OCI-LY7 (cell line): ENCODE measurements around the gene ABCA13. TPM values are rescaled to one million over a fixed set of nuclear protein-coding genes. Genes with fewer than 3 reads are reported as not detected.

Source experiments
- BruUV-seq: library from RNA; stranded (reverse); fragments of 400-500 nt; replicated peaks from 2 replicates; lab custom pipeline; 2021; lab: Mats Ljungman, UMichigan
- CTCF ChIA-PET: fragments of 300-600 bp; sonication (Branson Sonifier 250); formaldehyde crosslinking; loops from one replicate; lab custom pipeline; 2022; ENCODE audit warnings: antibody characterized with exemption; ENCODE audit not compliant: unreplicated experiment; lab: Charles Lee
- POLR2A ChIA-PET: fragments of 300-600 bp; sonication (Branson Sonifier 250); formaldehyde crosslinking; loops from one replicate; lab custom pipeline; 2022; ENCODE audit warnings: antibody characterized with exemption; lab: Charles Lee
- DNase-seq: peaks from one replicate; pipeline ENCODE4 v3.0.0-alpha.2; 2015; ENCODE audit warnings: low spot score
- H2AFZ ChIP-seq: fragments of 200-600 bp; sonication (generic), shearing (Covaris generic); 2 replicates; pipeline ENCODE4 v1.6.1; 2014; ENCODE audit warnings: mild to moderate bottlenecking, antibody characterized with exemption, low read length, moderate library complexity
- H3K27ac ChIP-seq: fragments of 200-600 bp; sonication (generic); 2 replicates; pipeline ENCODE4 v1.5.1; 2014; ENCODE audit warnings: mixed run types, low read depth, mild to moderate bottlenecking, moderate library complexity, low read length, inconsistent platforms; ENCODE audit not compliant: poor library complexity, severe bottlenecking
- H3K36me3 ChIP-seq: fragments of 200-600 bp; sonication (generic); 2 replicates; pipeline ENCODE4 v1.6.1; 2014; ENCODE audit warnings: mild to moderate bottlenecking, antibody characterized with exemption, low read length, moderate library complexity, mixed read lengths; ENCODE audit not compliant: insufficient read depth
- H3K4me1 ChIP-seq: fragments of 200-600 bp; sonication (generic); 2 replicates; pipeline ENCODE4 v1.5.1; 2014; ENCODE audit warnings: mild to moderate bottlenecking, low read length; ENCODE audit not compliant: insufficient read depth, poor library complexity, severe bottlenecking
- H3K4me2 ChIP-seq: fragments of 200-600 bp; sonication (generic); 2 replicates; pipeline ENCODE4 v1.6.1; 2014; ENCODE audit warnings: mild to moderate bottlenecking, low read length
- H3K4me3 ChIP-seq: fragments of 200-600 bp; sonication (generic); 2 replicates; pipeline ENCODE4 v1.5.1; 2014; ENCODE audit warnings: mild to moderate bottlenecking, low read depth, low read length; ENCODE audit not compliant: poor library complexity, severe bottlenecking
- H3K79me2 ChIP-seq: fragments of 200-600 bp; sonication (generic); 2 replicates; pipeline ENCODE4 v1.6.1; 2016; ENCODE audit warnings: low read depth, mild to moderate bottlenecking, low read length, moderate library complexity, mixed read lengths; ENCODE audit not compliant: insufficient read depth
- H3K9me2 ChIP-seq: fragments of 200-600 bp; sonication (generic); 2 replicates; pipeline ENCODE4 v1.6.1; 2016; ENCODE audit warnings: mild to moderate bottlenecking, low read length, mixed read lengths; ENCODE audit not compliant: insufficient read depth
- H3K9me3 ChIP-seq: fragments of 200-600 bp; sonication (generic); 2 replicates; pipeline ENCODE4 v1.6.1; 2014; ENCODE audit warnings: mild to moderate bottlenecking, mixed run types, low read length, mixed read lengths
- H4K20me1 ChIP-seq: fragments of 200-600 bp; sonication (generic); 2 replicates; pipeline ENCODE4 v1.6.1; 2014; ENCODE audit warnings: mild to moderate bottlenecking, antibody characterized with exemption, low read length, moderate library complexity, mixed read lengths; ENCODE audit not compliant: insufficient read depth
- EZH2phosphoT487 ChIP-seq: fragments of 200-600 bp; sonication (generic); IDR thresholded peaks from 2 replicates; pipeline ENCODE4 v1.6.1; 2018; ENCODE audit warnings: low read depth, borderline replicate concordance, mild to moderate bottlenecking, mixed run types, antibody characterized with exemption, low read length, moderate library complexity, mixed read lengths
- intact Hi-C: fragments of 100-400 bp; cut with micrococcal nuclease; formaldehyde crosslinking; loops from one replicate; pipeline ENCODE4 v1.10.0; 2022; ENCODE audit not compliant: unreplicated experiment
- total RNA-seq, 2 experiments: library from RNA; depleted of rRNA in 1 of 2; stranded (reverse); fragments of >200 nt in 1 of 2; shearing (Covaris generic) in 1 of 2; gene quantifications; 2 replicates each; pipeline ENCODE4 v1.2.3, GENCODE V29; 2014 to 2022
- TF ChIP-seq, protein P1 (sequence below): fragments of 200-600 bp; sonication (generic); conservative IDR thresholded peaks from 2 replicates; pipeline ENCODE4 v1.5.1; 2014; ENCODE audit warnings: mild to moderate bottlenecking, antibody characterized with exemption, low read length, moderate library complexity, mixed read lengths

Gene ABCA13
- total RNA-seq, 2 experiments from 2014 or later = not detected

DNA sequence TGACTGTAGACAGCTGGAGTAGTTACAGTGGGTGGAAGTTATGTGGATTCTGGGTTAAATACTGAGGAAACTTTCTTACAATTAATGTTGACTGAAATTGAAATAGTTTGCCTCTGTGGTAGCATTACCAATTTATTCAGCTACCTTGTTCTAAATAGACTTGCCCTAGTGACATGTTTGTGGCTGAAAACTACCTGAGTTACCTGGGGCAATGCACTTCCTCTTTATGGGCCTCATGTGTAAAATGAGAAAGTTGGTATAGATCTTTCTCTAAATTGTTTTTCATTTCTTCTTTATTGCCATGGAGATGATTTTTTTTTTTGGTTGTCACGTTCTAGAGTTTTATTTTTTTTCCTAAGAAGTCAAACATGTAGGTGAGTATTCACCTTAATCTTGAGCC, 500.4 kb downstream of the ABCA13 start:
- BruUV-seq = no TSS peak
- POLR2A ChIA-PET = no interaction called here

DNA sequence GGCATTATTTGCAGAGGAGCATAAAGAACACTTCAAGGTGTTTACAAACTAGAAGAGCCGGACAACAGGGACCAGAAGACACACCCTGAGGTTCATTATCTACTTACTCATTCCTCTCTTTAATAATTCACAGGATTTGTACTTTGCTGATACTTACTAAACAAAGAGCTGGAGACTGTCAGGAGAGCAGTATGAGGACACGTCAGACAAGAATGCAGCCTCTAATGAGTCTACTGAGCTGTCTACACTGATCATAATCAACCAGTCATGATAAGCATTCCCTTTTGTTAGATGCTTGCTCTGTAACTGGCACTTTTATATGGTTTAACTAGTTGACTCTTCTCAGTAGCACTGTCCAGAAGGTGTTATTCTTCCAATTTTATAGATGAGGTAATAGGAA, 509.7 kb downstream of the ABCA13 start:
- intact Hi-C loops = no loop called here

More for the DNA sequence above, 500.4 kb downstream of the ABCA13 start:
- Histone ChIP-seq H3K9me3 (no peaks in the 10 kb centered on the region), H3K36me3 (no peaks in the 10 kb centered on the region), H3K27ac (no peak overlapping the region), H3K4me3 (no peak overlapping the region), H3K4me1 (no peaks in the 10 kb centered on the region), H2AFZ (no peak overlapping the region), H3K9me2 (no peaks in the 10 kb centered on the region), H4K20me1 (no peaks in the 10 kb centered on the region), H3K79me2 (no peaks in the 10 kb centered on the region), H3K4me2 (no peak overlapping the region)
- no peak for TF ChIP-seq EZH2phosphoT487
- TF ChIP-seq, protein P1, sequence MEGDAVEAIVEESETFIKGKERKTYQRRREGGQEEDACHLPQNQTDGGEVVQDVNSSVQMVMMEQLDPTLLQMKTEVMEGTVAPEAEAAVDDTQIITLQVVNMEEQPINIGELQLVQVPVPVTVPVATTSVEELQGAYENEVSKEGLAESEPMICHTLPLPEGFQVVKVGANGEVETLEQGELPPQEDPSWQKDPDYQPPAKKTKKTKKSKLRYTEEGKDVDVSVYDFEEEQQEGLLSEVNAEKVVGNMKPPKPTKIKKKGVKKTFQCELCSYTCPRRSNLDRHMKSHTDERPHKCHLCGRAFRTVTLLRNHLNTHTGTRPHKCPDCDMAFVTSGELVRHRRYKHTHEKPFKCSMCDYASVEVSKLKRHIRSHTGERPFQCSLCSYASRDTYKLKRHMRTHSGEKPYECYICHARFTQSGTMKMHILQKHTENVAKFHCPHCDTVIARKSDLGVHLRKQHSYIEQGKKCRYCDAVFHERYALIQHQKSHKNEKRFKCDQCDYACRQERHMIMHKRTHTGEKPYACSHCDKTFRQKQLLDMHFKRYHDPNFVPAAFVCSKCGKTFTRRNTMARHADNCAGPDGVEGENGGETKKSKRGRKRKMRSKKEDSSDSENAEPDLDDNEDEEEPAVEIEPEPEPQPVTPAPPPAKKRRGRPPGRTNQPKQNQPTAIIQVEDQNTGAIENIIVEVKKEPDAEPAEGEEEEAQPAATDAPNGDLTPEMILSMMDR = no peak
- DNase-seq = no peak
- intact Hi-C loops = no loop called here
- CTCF ChIA-PET = no interaction called here

DNA sequence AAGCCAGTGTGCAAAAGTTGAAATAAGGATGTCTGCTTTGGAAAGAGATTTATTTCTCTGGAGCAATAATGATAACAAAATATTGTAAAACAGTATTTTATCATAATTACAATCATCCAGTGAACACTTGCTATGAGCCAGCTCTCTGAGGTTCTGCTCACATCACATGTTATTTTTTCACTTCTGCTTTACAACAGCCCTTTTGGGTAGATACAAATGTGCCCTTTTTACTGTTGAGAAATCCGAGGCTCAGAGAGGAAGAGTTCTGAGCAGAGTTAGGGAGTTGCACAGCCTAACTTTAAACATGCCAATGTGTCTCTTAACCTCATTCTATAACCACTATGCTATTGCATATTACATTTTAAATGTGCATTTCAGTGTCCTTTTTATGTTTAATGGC, 520.5 kb downstream of the ABCA13 start:
- Histone ChIP-seq H3K4me1 (no peaks in the 10 kb centered on the region), H3K4me3 (no peak overlapping the region), H3K9me2 (no peaks in the 10 kb centered on the region), H3K4me2 (no peak overlapping the region), H3K36me3 (no peaks in the 10 kb centered on the region), H3K9me3 (no peaks in the 10 kb centered on the region), H4K20me1 (no peaks in the 10 kb centered on the region), H2AFZ (no peak overlapping the region), H3K27ac (no peak overlapping the region), H3K79me2 (no peaks in the 10 kb centered on the region)
- intact Hi-C loops = no loop called here
- no peak for DNase-seq
- TF ChIP-seq EZH2phosphoT487 = no peak
- TF ChIP-seq, protein P1 = no peak
- no TSS peak for BruUV-seq
- POLR2A ChIA-PET = no interaction called here
- CTCF ChIA-PET = no interaction called here

More for the DNA sequence above, 509.7 kb downstream of the ABCA13 start:
- ChIA-PET CTCF (no interaction called here), POLR2A (no interaction called here)
- no peaks in the 10 kb centered on the region for H3K79me2 ChIP-seq
- no peak overlapping the region for H3K4me3 ChIP-seq
- no peak overlapping the region for H2AFZ ChIP-seq
- no peaks in the 10 kb centered on the region for H3K4me1 ChIP-seq
- no peak for TF ChIP-seq EZH2phosphoT487
- TF ChIP-seq, protein P1 = no peak
- no peak for DNase-seq
- BruUV-seq = no TSS peak
- no peak overlapping the region for H3K27ac ChIP-seq
- H3K9me3 ChIP-seq = no peaks in the 10 kb centered on the region
- no peaks in the 10 kb centered on the region for H3K9me2 ChIP-seq
- H3K4me2 ChIP-seq = no peak overlapping the region
- no peaks in the 10 kb centered on the region for H3K36me3 ChIP-seq
- no peaks in the 10 kb centered on the region for H4K20me1 ChIP-seq

Other genes starting within 250 kb of the ABCA13 start
- gene PKD1L1, start 223.0 kb upstream of the ABCA13 start, total RNA-seq (2014; rRNA removed; shearing (Covaris generic)) = 0.19 and 0.26 TPM in 2 replicates
- 0.63 TPM in 2 replicates for gene PKD1L1, start 223.0 kb upstream of the ABCA13 start, total RNA-seq (2022)
- gene HUS1, start 191.8 kb upstream of the ABCA13 start, total RNA-seq (2014; rRNA removed; shearing (Covaris generic)) = 24.7 and 28.2 TPM in 2 replicates
- 44.5 and 44.8 TPM in 2 replicates for gene HUS1, start 191.8 kb upstream of the ABCA13 start, total RNA-seq (2022)
- not detected in 2 replicates for gene SUN3, start 142.4 kb upstream of the ABCA13 start, total RNA-seq (2014; rRNA removed; shearing (Covaris generic))
- gene SUN3, start 142.4 kb upstream of the ABCA13 start, total RNA-seq (2022) = 2.7 and 2.9 TPM in 2 replicates
- gene C7orf57, start 135.9 kb upstream of the ABCA13 start, total RNA-seq (2014; rRNA removed; shearing (Covaris generic)) = 0.25 and 0.59 TPM in 2 replicates
- gene C7orf57, start 135.9 kb upstream of the ABCA13 start, total RNA-seq (2022) = 0.18 and 0.29 TPM in 2 replicates
- gene UPP1, start 82.2 kb upstream of the ABCA13 start, total RNA-seq (2014; rRNA removed; shearing (Covaris generic)) = 7.0 and 9.1 TPM in 2 replicates
- 1.8 and 2.1 TPM in 2 replicates for gene UPP1, start 82.2 kb upstream of the ABCA13 start, total RNA-seq (2022)